ENCODE results near the gene MYPN. TPM values are rescaled to one million over a fixed set of nuclear protein-coding genes. Genes with fewer than 3 reads are reported as not detected.

Gene MYPN
- total RNA-seq, 1 experiment from 2014 or later, result not detected

- no peak for DNase-seq
- Histone ChIP-seq H4K91ac (ENCODE audit: insufficient read length, low read depth, low read length) (no peak overlapping the region), H3K14ac (ENCODE audit: insufficient read depth, low read length) (no peak overlapping the region), H4K5ac (ENCODE audit: insufficient read length, low read depth, low read length) (no peak overlapping the region), H2BK20ac (ENCODE audit: low read depth, low read length, poor library complexity, severe bottlenecking) (no peak overlapping the region), H3K23me2 (ENCODE audit: insufficient read length, low read depth, low read length, poor library complexity, severe bottlenecking) (peaks cover 3% of the 10 kb centered on the region), H3K9ac (ENCODE audit: extremely low read depth, insufficient read length, low read length) (no peak overlapping the region), H3K4ac (ENCODE audit: low read depth, low read length) (no peak overlapping the region), H3T11ph (ENCODE audit: low read length) (no peak overlapping the region), H2BK5ac (ENCODE audit: insufficient read length, low read length) (no peak overlapping the region), H2AFZ (ENCODE audit: low read length) (no peak overlapping the region), H3K56ac (ENCODE audit: insufficient read length, low read depth, low read length) (no peak overlapping the region), H3K27me3 (ENCODE audit: insufficient read depth, low read length) (no peaks in the 10 kb centered on the region), H3K23ac (ENCODE audit: insufficient read length, low read depth, low read length) (no peak overlapping the region), H2BK120ac (ENCODE audit: low read depth, low read length, poor library complexity, severe bottlenecking) (no peak overlapping the region), H3K79me2 (ENCODE audit: insufficient read depth, low read length) (no peaks in the 10 kb centered on the region), H3K79me1 (ENCODE audit: insufficient read depth, low read depth, low read length, poor library complexity, severe bottlenecking) (no peaks in the 10 kb centered on the region), H4K20me1 (ENCODE audit: control insufficient read depth, insufficient read depth, insufficient read length) (no peaks in the 10 kb centered on the region), H3K4me2 (ENCODE audit: insufficient read depth, insufficient read length, low read length) (no peak overlapping the region), H3K18ac (ENCODE audit: insufficient read length, low read depth, low read length) (no peak overlapping the region), H3K27ac (ENCODE audit: insufficient read length, low read depth, low read length) (no peak overlapping the region), H4K8ac (replicated peaks; ENCODE audit: insufficient read length, low read depth, low read length) (no peak overlapping the region), H3K9me3 (ENCODE audit: control insufficient read depth, low read depth, low read length) (no peaks in the 10 kb centered on the region), H2AK5ac (ENCODE audit: insufficient read length, low read length) (no peak overlapping the region), H3K4me1 (ENCODE audit: insufficient read depth, low read length) (no peaks in the 10 kb centered on the region), H2BK12ac (ENCODE audit: insufficient read length, low read depth, low read length) (no peak overlapping the region), H2BK15ac (ENCODE audit: low read depth, low read length) (no peak overlapping the region)
- TF ChIP-seq CTCF (conservative IDR thresholded peaks at IDR 0.05), result no peak
- no CpG with 5 or more reads among the region's 5 CpGs for WGBS (ENCODE audit: extremely low coverage, insufficient read length, low lambda C conversion rate)
- peak overlapping the region in 1 of 3 experiments; percentile 50; a peak in 1 of 7 replicates for H3K27ac Mint-ChIP-seq
- H3K27me3 Mint-ChIP-seq (ENCODE audit: low read depth), result no peaks in the 10 kb centered on the region
- peaks cover 12 to 15% of the 10 kb centered on the region in 2 experiments for H3K4me1 Mint-ChIP-seq
- no peak overlapping the region for H3K4me3 Mint-ChIP-seq
- H3K9me3 Mint-ChIP-seq, result no peaks in the 10 kb centered on the region
- no peaks in the 10 kb centered on the region for H3K36me3 Mint-ChIP-seq (ENCODE audit: insufficient read depth in 1 of 3, low read depth in 3 of 3)
These were observed 28.3 kb upstream of the MYPN start for GRCh38 chr10:68080853-68081431.

Measured in H9 (cell line).